Thyroid gland (tissue), 4 donors: ENCODE data around the gene ATMIN. TPM values are rescaled to one million over a fixed set of nuclear protein-coding genes. Genes with fewer than 3 reads are reported as not detected.

Experiments used
- DNase-seq, 2 donors: peaks; one replicate each; pipeline ENCODE4 v3.0.0-alpha.2; 2019
- H3K27ac ChIP-seq, 3 donors: fragments of 200-600 bp; sonication (generic); 1 replicate in 2 of 3; 2 replicates in 1 of 3; pipeline ENCODE4 v1.5.1; 2016 to 2019; ENCODE audit warnings: mild to moderate bottlenecking in 1 of 3, moderate library complexity in 1 of 3
- H3K27me3 ChIP-seq: fragments of 200-600 bp; sonication (generic); one replicate; pipeline ENCODE4 v1.5.1; 2019
- H3K36me3 ChIP-seq, 2 donors: fragments of 200-600 bp; sonication (generic); one replicate each; pipeline ENCODE4 v1.5.1; 2016 to 2019
- H3K4me1 ChIP-seq, 2 donors: fragments of 200-600 bp; sonication (generic); one replicate each; pipeline ENCODE4 v1.5.1; 2017 to 2019
- H3K4me3 ChIP-seq, 3 donors: fragments of 200-600 bp; sonication (generic); replicated peaks in 1 of 3; 1 replicate in 2 of 3; 2 replicates in 1 of 3; pipeline ENCODE4 v1.5.1; 2016; ENCODE audit warnings: mild to moderate bottlenecking in 1 of 3
- H3K9me3 ChIP-seq: fragments of 200-600 bp; sonication (generic); one replicate; pipeline ENCODE4 v1.5.1; 2017
- CTCF ChIP-seq, 6 experiments: fragments of 200-600 bp in 3 of 6; fragments of 450-650 bp in 3 of 6; sonication (generic) in 3 of 6; IDR thresholded peaks; one replicate each; pipeline ENCODE4 v1.5.1; 2016 to 2019; ENCODE audit warnings: antibody characterized with exemption in 6 of 6, mild to moderate bottlenecking in 2 of 6, inconsistent platforms in 1 of 6, moderate library complexity in 1 of 6
- POLR2A ChIP-seq, 2 donors: fragments of 450-650 bp; IDR thresholded peaks; one replicate each; pipeline ENCODE4 v1.6.1; 2017; ENCODE audit warnings: antibody characterized with exemption in 2 of 2, mild to moderate bottlenecking in 2 of 2, moderate library complexity in 1 of 2
- WGBS, 2 donors: methylation state at CpG; one replicate each; pipeline ENCODE4 v1.1.5; 2017; 5-methylcytosine and 5-hydroxymethylcytosine counted together
- intact Hi-C: fragments of 100-400 bp; cut with DNase I; formaldehyde crosslinking; loops from one replicate; pipeline ENCODE4 v1.15.1; 2023
- small RNA-seq: library from RNA; depleted of rRNA; stranded (forward); fragments of <200 nt; gene quantifications from one replicate; pipeline ENCODE3, GENCODE V24; 2016
- total RNA-seq, 4 donors: library from RNA; depleted of rRNA; stranded (reverse); fragments of >200 nt; gene quantifications; one replicate each; pipeline ENCODE4 v1.2.3, GENCODE V29; 2016

ATMIN gene
- total RNA-seq, 4 donors from 2014 or later = 49.2 to 57.6 (median 53.3) TPM

DNA sequence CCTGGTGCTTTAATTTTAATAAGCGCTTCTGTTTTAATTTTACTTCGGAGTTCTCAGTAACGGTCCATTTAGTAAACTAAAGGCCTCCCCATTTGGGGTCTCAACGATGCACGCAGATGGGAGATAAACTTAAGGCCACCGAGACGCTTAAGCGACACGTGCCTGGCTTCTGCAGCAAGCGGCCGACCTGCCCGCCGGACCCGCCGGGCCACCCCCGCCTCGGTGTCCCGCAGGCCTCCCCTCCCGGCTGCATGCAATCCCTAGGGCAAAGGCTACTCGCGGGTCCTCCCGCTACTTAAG, 60.0 kb downstream of the ATMIN start:
- peaks cover 26 to 34% of the 10 kb centered on the region in 2 donors for H3K4me1 ChIP-seq
- H3K27me3 ChIP-seq = no peaks in the 10 kb centered on the region
- H3K9me3 ChIP-seq = no peaks in the 10 kb centered on the region
- H3K36me3 ChIP-seq = no peaks in the 10 kb centered on the region
- 1 to 3% methylated on average over 18 to 22 of the region's 22 CpGs for WGBS, 2 donors
- no peak for TF ChIP-seq POLR2A (IDR thresholded peaks at IDR 0.05)
- peak overlapping the region; percentile 64 to 87 (median 76) for H3K27ac ChIP-seq
- H3K4me3 ChIP-seq = peak overlapping the region; percentile 37 to 62 (median 61)
- intact Hi-C loops = loop anchor here (10.0 kb wide), 1 partner anchor 219 kb away; the partner anchor contains the start of gene GAN
- DNase-seq = no peak

GRCh38 chr16:81095953-81096714, 60.5 kb downstream of the ATMIN start, which contains the start of gene GCSH:
GCSH (minus strand) TSS chr16:81096395; CDS start chr16:81096278, 117 bp downstream.
- Histone ChIP-seq H3K4me3 (peak within 1 kb of the TSS; percentile 37 to 62 (median 61)), H3K27ac (peak within 1 kb of the TSS; percentile 76 to 87 (median 87)), H3K4me1 (peaks cover 23 to 29% of the 10 kb centered on the region in 2 donors), H3K27me3 (no peaks in the 10 kb centered on the region), H3K36me3 (no peaks in the 10 kb centered on the region), H3K9me3 (no peaks in the 10 kb centered on the region)
- intact Hi-C loops = loop anchor here (2.0 to 10.0 kb wide), 2 partner anchors 19 to 219 kb away; partner anchors contain the start of genes C16orf46 and GAN
- WGBS, 2 donors = 0 to 1% methylated on average over 10 to 37 of the region's 83 CpGs
- peak; percentile 100 for DNase-seq
- peak in 1 of 2 donors; percentile 76 for TF ChIP-seq POLR2A (IDR thresholded peaks at IDR 0.05)
- TF ChIP-seq CTCF (IDR thresholded peaks at IDR 0.05) = no peak

DNA sequence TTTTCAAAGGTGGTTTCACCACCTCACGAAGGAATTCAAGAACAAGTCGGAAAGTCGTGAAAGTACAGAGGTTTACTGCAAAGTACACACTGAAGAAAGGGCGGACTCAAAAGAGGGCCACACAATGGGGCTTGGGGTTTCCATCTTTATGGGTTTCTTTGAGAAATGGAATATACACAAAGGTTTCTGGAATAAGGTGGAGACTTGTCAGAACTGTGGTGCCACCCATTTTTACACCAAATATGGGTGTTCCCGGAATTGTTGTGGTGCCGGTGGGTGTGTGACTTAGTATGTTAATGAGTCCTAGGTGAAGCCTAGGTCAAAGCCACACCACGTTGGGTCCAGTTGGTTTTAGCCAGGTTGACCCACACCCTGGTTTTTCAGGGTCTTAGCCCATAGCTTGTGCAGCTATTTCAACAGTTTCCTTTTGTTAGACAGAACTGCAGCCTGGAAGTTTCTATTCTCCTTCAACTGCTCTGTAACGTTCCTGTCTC, 61.1 kb downstream of the ATMIN start:
- Histone ChIP-seq H3K27me3 (no peaks in the 10 kb centered on the region), H3K9me3 (no peaks in the 10 kb centered on the region), H3K36me3 (no peaks in the 10 kb centered on the region), H3K4me3 (no peak overlapping the region), H3K4me1 (peaks cover 20 to 23% of the 10 kb centered on the region in 2 donors), H3K27ac (peak overlapping the region in 2 of 3 donors; percentile 42 to 43)
- DNase-seq = no peak
- WGBS, 2 donors = 52 to 57% methylated on average over 8 of the region's 8 CpGs
- intact Hi-C loops = loop anchor here (2.0 to 10.0 kb wide), 2 partner anchors 20 to 218 kb away; partner anchors contain the start of genes C16orf46 and GAN
- TF ChIP-seq CTCF (IDR thresholded peaks at IDR 0.05) (no peak), POLR2A (IDR thresholded peaks at IDR 0.05) (no peak)

Small RNAs within 50 kb of the gene (small RNA-seq; reads per million reads assigned to genes)
- not detected for gene AC092718.3

Other genes starting within 250 kb of the ATMIN start
- gene CDYL2, start 231.2 kb upstream of the ATMIN start, total RNA-seq = 10 to 100 TPM in 1 of 4 donors, 1 to 10 TPM in 3; 3.6 to 14.2 (median 5.3) TPM
- gene CMC2, start 29.0 kb upstream of the ATMIN start, total RNA-seq = 10 to 100 TPM; 36.8 to 89.1 (median 59.7) TPM
- gene CENPN, start 28.6 kb upstream of the ATMIN start, total RNA-seq = 10 to 100 TPM in 1 of 4 donors, 1 to 10 TPM in 3; 5.8 to 14.4 (median 6.7) TPM
- gene C16orf46, start 41.4 kb downstream of the ATMIN start, total RNA-seq = 10 to 100 TPM in 2 of 4 donors, 1 to 10 TPM in 2; 3.1 to 14.2 (median 9.7) TPM
- gene GCSH, start 60.6 kb downstream of the ATMIN start, total RNA-seq = 10 to 100 TPM; 48.8 to 82.1 (median 60.7) TPM
- gene BCO1, start 202.8 kb downstream of the ATMIN start, total RNA-seq = under 1 TPM in 1 of 4 donors, not detected in 3; 0.22 TPM